ENCODE data around the gene ZFC3H1.

DNA sequence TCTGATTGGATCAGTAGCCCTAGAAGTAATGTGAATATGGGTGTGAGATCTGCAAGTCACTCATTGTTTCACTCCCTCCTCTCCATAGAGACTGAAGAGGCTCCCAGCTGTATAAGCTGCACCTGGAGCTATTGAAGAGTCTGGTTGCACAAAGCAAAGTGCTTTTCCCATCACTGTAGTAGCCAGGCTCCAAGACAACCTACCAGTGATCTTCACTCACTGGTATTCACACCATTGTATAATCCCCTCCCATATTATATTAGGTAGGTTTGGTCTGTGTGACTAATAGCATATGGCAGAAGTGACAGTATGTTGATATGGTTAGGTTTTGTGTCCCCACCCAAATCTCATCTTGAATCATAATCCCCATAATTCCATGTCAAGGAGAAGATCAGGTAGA lies 64.4 kb downstream of the ZFC3H1 start:
- TF ChIP-seq POLR2A (IDR thresholded peaks at IDR 0.05; ENCODE audit: low read depth, low read length) = no peak
- no peak for TF ChIP-seq POLR2AphosphoS5 (IDR thresholded peaks at IDR 0.05; ENCODE audit: low read depth, low read length)
- TF ChIP-seq TAF1 (IDR thresholded peaks at IDR 0.05; ENCODE audit: low read depth, low read length) = no peak
- no peak for TF ChIP-seq PAX5 (IDR thresholded peaks at IDR 0.05; ENCODE audit: insufficient read depth, low read length, severe bottlenecking)
- no peak for TF ChIP-seq POU2F2 (IDR thresholded peaks at IDR 0.05; ENCODE audit: low read depth, low read length)

All from GM12891 (cell line).